Uterus (tissue), 2 donors: Measurements from ENCODE around the gene SLC29A2.

Source experiments
- POLR2A ChIP-seq, 2 donors: fragments of 450-650 bp; IDR thresholded peaks; one replicate each; pipeline ENCODE4 v1.6.1; 2016; ENCODE audit warnings: antibody characterized with exemption in 2 of 2, mild to moderate bottlenecking in 1 of 2, moderate library complexity in 1 of 2
- TF ChIP-seq, protein P1 (sequence below), 4 experiments: fragments of 200-600 bp in 2 of 4; fragments of 450-650 bp in 2 of 4; sonication (generic) in 2 of 4; IDR thresholded peaks; one replicate each; pipeline ENCODE4 v1.5.1; 2016 to 2019; ENCODE audit warnings: antibody characterized with exemption in 4 of 4, mild to moderate bottlenecking in 2 of 4, moderate library complexity in 1 of 4

- TF ChIP-seq, protein P1, sequence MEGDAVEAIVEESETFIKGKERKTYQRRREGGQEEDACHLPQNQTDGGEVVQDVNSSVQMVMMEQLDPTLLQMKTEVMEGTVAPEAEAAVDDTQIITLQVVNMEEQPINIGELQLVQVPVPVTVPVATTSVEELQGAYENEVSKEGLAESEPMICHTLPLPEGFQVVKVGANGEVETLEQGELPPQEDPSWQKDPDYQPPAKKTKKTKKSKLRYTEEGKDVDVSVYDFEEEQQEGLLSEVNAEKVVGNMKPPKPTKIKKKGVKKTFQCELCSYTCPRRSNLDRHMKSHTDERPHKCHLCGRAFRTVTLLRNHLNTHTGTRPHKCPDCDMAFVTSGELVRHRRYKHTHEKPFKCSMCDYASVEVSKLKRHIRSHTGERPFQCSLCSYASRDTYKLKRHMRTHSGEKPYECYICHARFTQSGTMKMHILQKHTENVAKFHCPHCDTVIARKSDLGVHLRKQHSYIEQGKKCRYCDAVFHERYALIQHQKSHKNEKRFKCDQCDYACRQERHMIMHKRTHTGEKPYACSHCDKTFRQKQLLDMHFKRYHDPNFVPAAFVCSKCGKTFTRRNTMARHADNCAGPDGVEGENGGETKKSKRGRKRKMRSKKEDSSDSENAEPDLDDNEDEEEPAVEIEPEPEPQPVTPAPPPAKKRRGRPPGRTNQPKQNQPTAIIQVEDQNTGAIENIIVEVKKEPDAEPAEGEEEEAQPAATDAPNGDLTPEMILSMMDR (IDR thresholded peaks at IDR 0.05) = no peak
- TF ChIP-seq POLR2A (IDR thresholded peaks at IDR 0.05) = no peak
Observed at GRCh38 chr11:66333220-66333877, 38.2 kb downstream of the SLC29A2 start.
